GM12878 (cell line): ENCODE data around the gene TFCP2. TPM values are rescaled to one million over a fixed set of nuclear protein-coding genes. Genes with fewer than 3 reads are reported as not detected.

ENCODE experiments used
- FOXM1 ChIP-seq: IDR thresholded peaks from 2 replicates; pipeline ENCODE4 v1.6.1; 2012; ENCODE audit warnings: low read depth, mild to moderate bottlenecking, inconsistent platforms, low read length, moderate library complexity
- GATAD2B ChIP-seq: fragments of 450-650 bp; conservative IDR thresholded peaks from 2 replicates; pipeline ENCODE4 v1.6.1; 2017; ENCODE audit warnings: low read depth, mild to moderate bottlenecking, moderate library complexity
- MTA2 ChIP-seq: fragments of 450-650 bp; IDR thresholded peaks from 2 replicates; pipeline ENCODE4 v1.6.1; 2016; ENCODE audit warnings: low read depth, mild to moderate bottlenecking, moderate library complexity
- NR2F1 ChIP-seq: fragments of 450-650 bp; conservative IDR thresholded peaks from 2 replicates; pipeline ENCODE4 v1.6.1; 2017; ENCODE audit warnings: mild to moderate bottlenecking
- POLR2AphosphoS5 ChIP-seq: IDR thresholded peaks from 2 replicates; pipeline ENCODE4 v1.6.1; 2011; ENCODE audit warnings: mild to moderate bottlenecking, low read length, inconsistent platforms
- RAD51 ChIP-seq: fragments of 450-650 bp; IDR thresholded peaks from 2 replicates; pipeline ENCODE4 v1.6.1; 2016; ENCODE audit warnings: moderate library complexity, mild to moderate bottlenecking, inconsistent platforms
- RUNX3 ChIP-seq: IDR thresholded peaks from 2 replicates; pipeline ENCODE4 v1.6.1; 2012; ENCODE audit warnings: low read length, inconsistent platforms
- SMC3 ChIP-seq: IDR thresholded peaks from 2 replicates; pipeline ENCODE4 v1.6.1; 2011; ENCODE audit warnings: low read length, improper control_type of control experiment, borderline replicate concordance
- TCF12 ChIP-seq: IDR thresholded peaks from 2 replicates; pipeline ENCODE4 v1.6.1; 2011; ENCODE audit warnings: low read depth, mild to moderate bottlenecking, low read length
- ZNF207 ChIP-seq: fragments of 450-650 bp; IDR thresholded peaks from 2 replicates; pipeline ENCODE4 v1.6.1; 2014; ENCODE audit warnings: antibody characterized with exemption, mild to moderate bottlenecking, borderline replicate concordance
- ZNF217 ChIP-seq: fragments of 450-650 bp; IDR thresholded peaks from 2 replicates; pipeline ENCODE4 v1.6.1; 2017; ENCODE audit warnings: antibody characterized with exemption, mild to moderate bottlenecking
- polyA plus RNA-seq, 11 experiments: library from polyadenylated mRNA; depleted of rRNA in 4 of 11; unstranded in 6 of 11; stranded (reverse) in 5 of 11; fragments of >200 nt; fragmentation: Nextera tagmentation in 4 of 11; fragmentation: Illumina TruSeq in 1 of 11; extraction: Ambion mirVana in 4 of 11; extraction: Trizol in 1 of 11; gene quantifications; 1 replicate in 1 of 11; 2 replicates in 10 of 11; pipeline versions ENCODE4 v1.2.1 to v1.2.3, GENCODE V29; 2011 to 2016; ENCODE audit warnings: inconsistent platforms in 2 of 11, missing spikeins in 2 of 11, low read depth in 1 of 11
- total RNA-seq, 4 experiments: library from RNA; depleted of rRNA in 3 of 4; stranded (reverse); fragments of >200 nt in 3 of 4; fragmentation: Illumina TruSeq in 1 of 4; extraction: Trizol in 1 of 4; gene quantifications; 2 replicates each; pipeline versions ENCODE4 v1.2.1 to v1.2.3, GENCODE V29; 2013 to 2021
- TF ChIP-seq, protein P1 (sequence below), 3 experiments: IDR thresholded peaks in 2 of 3; conservative IDR thresholded peaks in 1 of 3; 2 replicates each; pipeline ENCODE4 v1.5.1; 2011; ENCODE audit warnings: low read depth in 3 of 3, low read length in 3 of 3, mild to moderate bottlenecking in 3 of 3, control low read depth in 2 of 3, moderate library complexity in 2 of 3, inconsistent platforms in 1 of 3, mixed read lengths in 1 of 3; ENCODE audit not compliant: control insufficient read depth in 2 of 3, insufficient read depth in 1 of 3; ENCODE audit errors: extremely low read depth in 1 of 3
- TF ChIP-seq, protein P2 (sequence below): IDR thresholded peaks from 2 replicates; pipeline ENCODE4 v1.6.1; 2012; ENCODE audit warnings: low read depth, low read length, improper control_type of control experiment
- TF ChIP-seq, protein P3 (sequence below): fragments of 450-650 bp; IDR thresholded peaks from 2 replicates; pipeline ENCODE4 v1.6.1; 2017; ENCODE audit warnings: borderline replicate concordance

TFCP2 gene
- total and polyA plus RNA-seq, 10 of the 15 experiments (the other 5 are each of a cell fraction or from before 2014, with no cell fraction given) = 5.8 to 29.7 (median 14.2) TPM

DNA sequence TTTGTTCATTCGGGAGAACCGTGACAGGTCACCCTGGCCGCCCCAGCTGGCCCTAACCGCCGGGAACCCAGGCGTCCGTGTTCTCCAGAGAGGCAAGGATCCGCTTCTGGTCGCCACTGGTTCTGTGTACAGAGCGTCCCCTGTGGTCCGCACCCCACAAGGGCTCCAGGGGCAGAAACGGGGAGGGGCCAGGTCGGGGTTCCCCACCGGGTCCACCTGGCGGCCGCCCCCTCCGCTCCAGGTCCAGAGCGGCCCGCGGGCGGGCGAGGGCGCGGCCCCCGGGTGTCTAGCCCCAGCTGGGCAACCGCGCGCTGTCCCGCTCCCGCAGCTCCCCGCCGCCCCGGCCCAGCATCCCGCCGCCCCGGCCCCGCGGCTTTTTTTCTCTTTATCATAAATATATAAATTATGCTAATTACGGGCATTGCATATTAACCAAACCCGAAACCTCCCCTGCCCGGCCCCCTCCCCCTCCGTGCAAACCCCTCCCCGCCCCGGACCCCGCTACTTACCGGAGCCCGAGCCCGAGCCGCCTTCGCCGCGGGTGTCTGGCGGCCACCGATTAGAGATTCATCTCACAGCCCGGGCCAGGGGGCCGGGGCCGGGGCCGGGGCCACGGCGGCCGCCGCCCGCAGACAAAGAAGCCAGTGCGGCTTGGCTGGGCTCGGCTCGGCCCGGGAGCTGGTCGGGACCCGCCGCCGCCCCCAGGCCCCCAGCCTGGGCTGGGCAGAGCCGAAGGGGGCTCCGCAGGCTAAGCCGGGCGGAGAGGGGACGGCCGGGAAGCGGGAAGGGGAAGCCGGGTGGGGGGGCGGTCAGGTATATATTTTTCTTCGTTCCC lies 44.4 kb upstream of the TFCP2 start (continued):
- TF ChIP-seq POLR2AphosphoS5 (no peak), FOXM1 (no peak), MTA2 (no peak), GATAD2B (peak; percentile 34; the same call in 1 of the 2 replicates), TCF12 (0 out of 2 replicates have a peak, but pooled peaks have one; percentile 33), ZNF207 (no peak), NR2F1 (peak; percentile 27; the same call in 1 of the 2 replicates), RUNX3 (peak; percentile 41), SMC3 (peak; percentile 24; the same call in 1 of the 2 replicates), ZNF217 (0 out of 2 replicates have a peak, but pooled peaks have one; percentile 23), RAD51 (no peak)
- TF ChIP-seq, protein P1, sequence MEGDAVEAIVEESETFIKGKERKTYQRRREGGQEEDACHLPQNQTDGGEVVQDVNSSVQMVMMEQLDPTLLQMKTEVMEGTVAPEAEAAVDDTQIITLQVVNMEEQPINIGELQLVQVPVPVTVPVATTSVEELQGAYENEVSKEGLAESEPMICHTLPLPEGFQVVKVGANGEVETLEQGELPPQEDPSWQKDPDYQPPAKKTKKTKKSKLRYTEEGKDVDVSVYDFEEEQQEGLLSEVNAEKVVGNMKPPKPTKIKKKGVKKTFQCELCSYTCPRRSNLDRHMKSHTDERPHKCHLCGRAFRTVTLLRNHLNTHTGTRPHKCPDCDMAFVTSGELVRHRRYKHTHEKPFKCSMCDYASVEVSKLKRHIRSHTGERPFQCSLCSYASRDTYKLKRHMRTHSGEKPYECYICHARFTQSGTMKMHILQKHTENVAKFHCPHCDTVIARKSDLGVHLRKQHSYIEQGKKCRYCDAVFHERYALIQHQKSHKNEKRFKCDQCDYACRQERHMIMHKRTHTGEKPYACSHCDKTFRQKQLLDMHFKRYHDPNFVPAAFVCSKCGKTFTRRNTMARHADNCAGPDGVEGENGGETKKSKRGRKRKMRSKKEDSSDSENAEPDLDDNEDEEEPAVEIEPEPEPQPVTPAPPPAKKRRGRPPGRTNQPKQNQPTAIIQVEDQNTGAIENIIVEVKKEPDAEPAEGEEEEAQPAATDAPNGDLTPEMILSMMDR (IDR thresholded peaks at IDR 0.05 in 2 of 3, conservative IDR thresholded peaks at IDR 0.05 in 1 of 3; ENCODE audit: control insufficient read depth in 2 of 3, extremely low read depth in 1 of 3, insufficient read depth in 1 of 3, low read depth in 3 of 3, low read length in 3 of 3) = peak; percentile 31 to 52 (median 35); a peak in 4 of 6 replicates
- TF ChIP-seq, protein P2, sequence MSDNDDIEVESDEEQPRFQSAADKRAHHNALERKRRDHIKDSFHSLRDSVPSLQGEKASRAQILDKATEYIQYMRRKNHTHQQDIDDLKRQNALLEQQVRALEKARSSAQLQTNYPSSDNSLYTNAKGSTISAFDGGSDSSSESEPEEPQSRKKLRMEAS = no peak
- TF ChIP-seq, protein P3, sequence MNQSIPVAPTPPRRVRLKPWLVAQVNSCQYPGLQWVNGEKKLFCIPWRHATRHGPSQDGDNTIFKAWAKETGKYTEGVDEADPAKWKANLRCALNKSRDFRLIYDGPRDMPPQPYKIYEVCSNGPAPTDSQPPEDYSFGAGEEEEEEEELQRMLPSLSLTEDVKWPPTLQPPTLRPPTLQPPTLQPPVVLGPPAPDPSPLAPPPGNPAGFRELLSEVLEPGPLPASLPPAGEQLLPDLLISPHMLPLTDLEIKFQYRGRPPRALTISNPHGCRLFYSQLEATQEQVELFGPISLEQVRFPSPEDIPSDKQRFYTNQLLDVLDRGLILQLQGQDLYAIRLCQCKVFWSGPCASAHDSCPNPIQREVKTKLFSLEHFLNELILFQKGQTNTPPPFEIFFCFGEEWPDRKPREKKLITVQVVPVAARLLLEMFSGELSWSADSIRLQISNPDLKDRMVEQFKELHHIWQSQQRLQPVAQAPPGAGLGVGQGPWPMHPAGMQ = no peak
- TF ChIP-seq, all 136 proteins: peak for 15
